ENCODE results near the gene PROX1.

PROX1 gene

GRCh38 chr1:214002472-214002871 lies 14.7 kb downstream of the PROX1 start:
- no peak for DNase-seq

- no peak for DNase-seq
These were observed 15.5 kb downstream of the PROX1 start for GRCh38 chr1:214003233-214003632.

- no peak for DNase-seq
These were observed 16.2 kb downstream of the PROX1 start for GRCh38 chr1:214004014-214004413.

- no peak for DNase-seq
These were observed 17.0 kb downstream of the PROX1 start for GRCh38 chr1:214004795-214005194.

GRCh38 chr1:214005708-214006107 lies 17.9 kb downstream of the PROX1 start:
- no peak for DNase-seq

GRCh38 chr1:214006845-214007244 lies 19.1 kb downstream of the PROX1 start:
- no peak for DNase-seq

- DNase-seq = no peak
These were observed 20.6 kb downstream of the PROX1 start for GRCh38 chr1:214008347-214008746.

- no peak for DNase-seq
These were observed 21.1 kb downstream of the PROX1 start for GRCh38 chr1:214008791-214009422.

GRCh38 chr1:214009423-214010196 lies 21.8 kb downstream of the PROX1 start:
- DNase-seq = no peak

- DNase-seq = no peak
These were observed 22.4 kb downstream of the PROX1 start for GRCh38 chr1:214010197-214010573.

- no peak for DNase-seq
These were observed 22.9 kb downstream of the PROX1 start for GRCh38 chr1:214010717-214011116.

GRCh38 chr1:214012418-214012817 lies 24.6 kb downstream of the PROX1 start:
- DNase-seq = no peak

- DNase-seq = no peak
These were observed 26.0 kb downstream of the PROX1 start for GRCh38 chr1:214013614-214014377.

- no peak for DNase-seq
These were observed 27.0 kb downstream of the PROX1 start for GRCh38 chr1:214014730-214015129.

GRCh38 chr1:214017191-214017982 lies 29.6 kb downstream of the PROX1 start:
- DNase-seq = no peak

- no peak for DNase-seq
These were observed 30.9 kb downstream of the PROX1 start for GRCh38 chr1:214018386-214019268.

- DNase-seq = no peak
These were observed 31.7 kb downstream of the PROX1 start for GRCh38 chr1:214019499-214019898.

GRCh38 chr1:214021321-214021720 lies 33.5 kb downstream of the PROX1 start:
- no peak for DNase-seq

GRCh38 chr1:214022229-214022791 lies 34.5 kb downstream of the PROX1 start:
- DNase-seq = no peak

- no peak for DNase-seq
These were observed 35.1 kb downstream of the PROX1 start for GRCh38 chr1:214022810-214023425.

- no peak for DNase-seq
These were observed 39.2 kb downstream of the PROX1 start for GRCh38 chr1:214026985-214027384.

Data from stimulated activated CD4-positive, alpha-beta T cell treated with anti-CD3 and anti-CD28 coated beads, Interleukin-2, amount 100 ng/mL, for 24 hours (primary cell).